Mucosa of descending colon (tissue), 3 donors: Measurements from ENCODE around the gene DHX34. TPM values are rescaled to one million over a fixed set of nuclear protein-coding genes. Genes with fewer than 3 reads are reported as not detected.
A peak's percentile ranks its signal among the peaks of the same experiment; 100 is the strongest.
"Not testable (repeated sequence)": the region's sequence is repeated elsewhere in the genome, so short reads cannot be mapped to it uniquely, and the experiment has no call there.

Experiments
- ATAC-seq: fragments of 200-7000 bp; cut with Tn5 transposase; one replicate; pipeline ENCODE4 v1.9.1; 2020; ENCODE audit warnings: mild to moderate bottlenecking, moderate library complexity
- DNase-seq, 3 donors: peaks; one replicate each; pipeline ENCODE4 v3.0.0-alpha.2; 2020
- H3K36me3 ChIP-seq: fragments of 200-600 bp; one replicate; pipeline ENCODE4 v1.8.0; 2021; ENCODE audit warnings: low read depth, mild to moderate bottlenecking
- H3K4me1 ChIP-seq: fragments of 200-600 bp; one replicate; pipeline ENCODE4 v1.8.0; 2021; ENCODE audit warnings: low read depth, mild to moderate bottlenecking
- H3K4me3 ChIP-seq: fragments of 200-600 bp; one replicate; pipeline ENCODE4 v1.8.0; 2021; ENCODE audit warnings: mild to moderate bottlenecking
- H3K9me3 ChIP-seq: fragments of 200-600 bp; one replicate; pipeline ENCODE4 v1.8.0; 2021; ENCODE audit warnings: mild to moderate bottlenecking
- intact Hi-C, 2 donors: fragments of 100-400 bp; cut with DNase I in 1 of 2; cut with micrococcal nuclease in 1 of 2; formaldehyde crosslinking; loops; one replicate each; pipeline versions ENCODE4 v1.11.0 to v1.11.1; 2022; cut with DNase I, micrococcal nuclease
- total RNA-seq, 3 donors: library from RNA; stranded (reverse); fragmentation: NEBNext Ultra II Directional in 2 of 3; extraction: Animal tissue kit (Norgen Biotek cat#: 25700) in 2 of 3; gene quantifications; one replicate each; pipeline versions ENCODE4 v1.2.1 to v1.2.4, GENCODE V29; 2021 to 2023
- TF ChIP-seq, protein P1 (sequence below): fragments of 200-600 bp; IDR thresholded peaks from one replicate; pipeline ENCODE4 v1.8.0; 2022; ENCODE audit warnings: antibody characterized with exemption, mild to moderate bottlenecking
- donor health status: DM: no; HTN: no; CAD: no; lungs with moderate emphysema.
- donor health status: DM: no; HTN: no; CAD: no.
- donor health status: DM: no; HTN: yes; CAD: no.

Gene DHX34
- total RNA-seq, 3 donors from 2014 or later: 8.7 to 12.3 (median 11.0) TPM

GRCh38 chr19:47381653-47382279 lies 32.7 kb downstream of the DHX34 start:
- no peak overlapping the region for H3K4me3 ChIP-seq
- ATAC-seq (peak; percentile 66), DNase-seq (peak in 2 of 3 donors; percentile 9 to 71)
- TF ChIP-seq, protein P1, sequence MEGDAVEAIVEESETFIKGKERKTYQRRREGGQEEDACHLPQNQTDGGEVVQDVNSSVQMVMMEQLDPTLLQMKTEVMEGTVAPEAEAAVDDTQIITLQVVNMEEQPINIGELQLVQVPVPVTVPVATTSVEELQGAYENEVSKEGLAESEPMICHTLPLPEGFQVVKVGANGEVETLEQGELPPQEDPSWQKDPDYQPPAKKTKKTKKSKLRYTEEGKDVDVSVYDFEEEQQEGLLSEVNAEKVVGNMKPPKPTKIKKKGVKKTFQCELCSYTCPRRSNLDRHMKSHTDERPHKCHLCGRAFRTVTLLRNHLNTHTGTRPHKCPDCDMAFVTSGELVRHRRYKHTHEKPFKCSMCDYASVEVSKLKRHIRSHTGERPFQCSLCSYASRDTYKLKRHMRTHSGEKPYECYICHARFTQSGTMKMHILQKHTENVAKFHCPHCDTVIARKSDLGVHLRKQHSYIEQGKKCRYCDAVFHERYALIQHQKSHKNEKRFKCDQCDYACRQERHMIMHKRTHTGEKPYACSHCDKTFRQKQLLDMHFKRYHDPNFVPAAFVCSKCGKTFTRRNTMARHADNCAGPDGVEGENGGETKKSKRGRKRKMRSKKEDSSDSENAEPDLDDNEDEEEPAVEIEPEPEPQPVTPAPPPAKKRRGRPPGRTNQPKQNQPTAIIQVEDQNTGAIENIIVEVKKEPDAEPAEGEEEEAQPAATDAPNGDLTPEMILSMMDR: no peak
- H3K4me1 ChIP-seq: peaks cover 2% of the 10 kb centered on the region
- H3K36me3 ChIP-seq: no peaks in the 10 kb centered on the region
- intact Hi-C loops: loop anchor here in 1 of 2 donors (10.0 kb wide), 1 partner anchor 87 kb away; no protein-coding TSS in a partner anchor
- H3K9me3 ChIP-seq: no peaks in the 10 kb centered on the region

- H3K4me1 ChIP-seq, ATAC-seq, H3K9me3 ChIP-seq, H3K36me3 ChIP-seq, H3K4me3 ChIP-seq, DNase-seq: not testable (repeated sequence)
- intact Hi-C loops: loop anchor here in 1 of 2 donors (10.0 kb wide), 1 partner anchor 89 kb away; no protein-coding TSS in a partner anchor
Measured at GRCh38 chr19:47383890-47384289, 34.8 kb downstream of the DHX34 start.

- ATAC-seq, H3K36me3 ChIP-seq, H3K9me3 ChIP-seq, H3K4me3 ChIP-seq, DNase-seq, H3K4me1 ChIP-seq: not testable (repeated sequence)
- intact Hi-C loops: loop anchor here in 1 of 2 donors (10.0 kb wide), 1 partner anchor 90 kb away; no protein-coding TSS in a partner anchor
Measured at GRCh38 chr19:47384533-47384932, 35.4 kb downstream of the DHX34 start.

GRCh38 chr19:47386582-47386981 lies 37.5 kb downstream of the DHX34 start:
- intact Hi-C loops: loop anchor here in 1 of 2 donors (10.0 kb wide), 1 partner anchor 92 kb away; no protein-coding TSS in a partner anchor
- not testable (repeated sequence) for H3K9me3 ChIP-seq, DNase-seq, ATAC-seq, H3K4me1 ChIP-seq, H3K36me3 ChIP-seq, H3K4me3 ChIP-seq

- not testable (repeated sequence) for ATAC-seq, H3K9me3 ChIP-seq, H3K4me1 ChIP-seq, H3K4me3 ChIP-seq, DNase-seq, H3K36me3 ChIP-seq
- intact Hi-C loops: loop anchor here in 1 of 2 donors (10.0 kb wide), 1 partner anchor 93 kb away; no protein-coding TSS in a partner anchor
Measured at GRCh38 chr19:47387623-47388022, 38.5 kb downstream of the DHX34 start.

- not testable (repeated sequence) for ATAC-seq, H3K36me3 ChIP-seq, H3K4me1 ChIP-seq, H3K9me3 ChIP-seq, H3K4me3 ChIP-seq, DNase-seq
- intact Hi-C loops: loop anchor here in 1 of 2 donors (10.0 kb wide), 1 partner anchor 94 kb away; no protein-coding TSS in a partner anchor
Measured at GRCh38 chr19:47388721-47389120, 39.6 kb downstream of the DHX34 start.

- TF ChIP-seq, protein P1: no peak
Measured at GRCh38 chr19:47389150-47389556, 40.0 kb downstream of the DHX34 start.

More at GRCh38 chr19:47389150-47389556, 40.0 kb downstream of the DHX34 start:
- ATAC-seq (peak; percentile 32), DNase-seq (no peak)
- no peaks in the 10 kb centered on the region for H3K36me3 ChIP-seq
- no peaks in the 10 kb centered on the region for H3K9me3 ChIP-seq
- intact Hi-C loops: loop anchor here in 1 of 2 donors (10.0 kb wide), 1 partner anchor 94 kb away; no protein-coding TSS in a partner anchor
- no peaks in the 10 kb centered on the region for H3K4me1 ChIP-seq
- H3K4me3 ChIP-seq: no peak overlapping the region
